HFF-Myc (cell line): ENCODE data around the gene KIR2DL1.
"Not testable (repeated sequence)": the region's sequence is repeated elsewhere in the genome, so short reads cannot be mapped to it uniquely, and the experiment has no call there.

Experiments
- DNase-seq: peaks from one replicate; pipeline ENCODE4 v3.0.0-alpha.2; 2011; ENCODE audit warnings: low read depth; ENCODE audit errors: extremely low read depth
- H3K4me3 ChIP-seq: replicated peaks from 2 replicates; pipeline ENCODE4 v1.5.1; 2011; ENCODE audit warnings: low read depth, mild to moderate bottlenecking, control low read depth, low read length
- CTCF ChIP-seq: IDR thresholded peaks from 2 replicates; pipeline ENCODE4 v1.5.1; 2012; ENCODE audit warnings: mild to moderate bottlenecking, low read depth, low read length, control low read depth; ENCODE audit errors: missing control alignments

Gene KIR2DL1

GRCh38 chr19:54731191-54731590 lies 38.4 kb upstream of the KIR2DL1 start:
- TF ChIP-seq CTCF, result no peak
- no peak overlapping the region for H3K4me3 ChIP-seq
- DNase-seq, result no peak

- not testable (repeated sequence) for H3K4me3 ChIP-seq, DNase-seq
Observed at GRCh38 chr19:54738306-54738705, 31.3 kb upstream of the KIR2DL1 start, which contains the start of gene KIR2DL3. Gene KIR2DL3, plus strand, starts transcription at chr19:54738513. Its CDS starts 33 bp downstream, at chr19:54738546.

- no peak for TF ChIP-seq CTCF
- H3K4me3 ChIP-seq, result no peak overlapping the region
- DNase-seq, result no peak
Observed at GRCh38 chr19:54738715-54739114, 30.9 kb upstream of the KIR2DL1 start.

GRCh38 chr19:54739587-54740497 lies 29.8 kb upstream of the KIR2DL1 start:
- DNase-seq, result no peak
- TF ChIP-seq CTCF, result no peak
- no peak overlapping the region for H3K4me3 ChIP-seq

GRCh38 chr19:54741950-54742349 lies 27.6 kb upstream of the KIR2DL1 start:
- not testable (repeated sequence) for DNase-seq

GRCh38 chr19:54744080-54744479 lies 25.5 kb upstream of the KIR2DL1 start:
- H3K4me3 ChIP-seq, DNase-seq: not testable (repeated sequence)

More at GRCh38 chr19:54741950-54742349, 27.6 kb upstream of the KIR2DL1 start:
- not testable (repeated sequence) for H3K4me3 ChIP-seq

GRCh38 chr19:54747614-54748322 lies 21.8 kb upstream of the KIR2DL1 start:
- not testable (repeated sequence) for H3K4me3 ChIP-seq, DNase-seq

GRCh38 chr19:54750276-54750675 lies 19.3 kb upstream of the KIR2DL1 start:
- not testable (repeated sequence) for H3K4me3 ChIP-seq, DNase-seq

GRCh38 chr19:54756204-54757110 lies 13.1 kb upstream of the KIR2DL1 start:
- not testable (repeated sequence) for H3K4me3 ChIP-seq, DNase-seq

- not testable (repeated sequence) for H3K4me3 ChIP-seq, DNase-seq
Observed at GRCh38 chr19:54758577-54758976, 11.0 kb upstream of the KIR2DL1 start.

- H3K4me3 ChIP-seq, DNase-seq: not testable (repeated sequence)
Observed at GRCh38 chr19:54764219-54764618, 5.4 kb upstream of the KIR2DL1 start.

- not testable (repeated sequence) for DNase-seq, H3K4me3 ChIP-seq
Observed at GRCh38 chr19:54766464-54766863, 3.1 kb upstream of the KIR2DL1 start.

GRCh38 chr19:54770511-54770910 lies 918 bp downstream of the KIR2DL1 start:
- not testable (repeated sequence) for DNase-seq

More at GRCh38 chr19:54770511-54770910, 918 bp downstream of the KIR2DL1 start:
- H3K4me3 ChIP-seq, result not testable (repeated sequence)
